Lower leg skin (tissue), 4 donors: ENCODE results near the gene CAPG. TPM values are rescaled to one million over a fixed set of nuclear protein-coding genes. Genes with fewer than 3 reads are reported as not detected.

Experiments used
- DNase-seq, 2 donors: peaks; one replicate each; pipeline ENCODE4 v3.0.0-alpha.2; 2019; ENCODE audit warnings: low spot score in 2 of 2
- H3K4me3 ChIP-seq: fragments of 200-600 bp; sonication (generic); 2 replicates; pipeline ENCODE4 v1.5.1; 2017; ENCODE audit warnings: mild to moderate bottlenecking, low read depth; ENCODE audit not compliant: poor library complexity, severe bottlenecking
- CTCF ChIP-seq, 3 donors: fragments of 450-650 bp; IDR thresholded peaks; one replicate each; pipeline ENCODE4 v1.5.1; 2016; ENCODE audit warnings: antibody characterized with exemption in 3 of 3, mild to moderate bottlenecking in 3 of 3, moderate library complexity in 2 of 3
- POLR2A ChIP-seq, 2 donors: fragments of 450-650 bp; IDR thresholded peaks; one replicate each; pipeline ENCODE4 v1.6.1; 2016 to 2017; ENCODE audit warnings: antibody characterized with exemption in 2 of 2, mild to moderate bottlenecking in 1 of 2, moderate library complexity in 1 of 2
- WGBS, 2 donors: methylation state at CpG; one replicate each; pipeline ENCODE4 v1.1.5; 2018; 5-methylcytosine and 5-hydroxymethylcytosine counted together
- intact Hi-C: fragments of 100-400 bp; cut with DNase I; formaldehyde crosslinking; loops from one replicate; pipeline ENCODE4 v1.15.0; 2023; ENCODE audit warnings: low total_unique reads
- total RNA-seq, 4 donors: library from RNA; depleted of rRNA; stranded (reverse); fragments of >200 nt; gene quantifications; one replicate each; pipeline ENCODE4 v1.1.0, GENCODE V29; 2016

Gene CAPG
- total RNA-seq, 4 donors from 2014 or later, result 177 to 272 (median 232) TPM

- intact Hi-C loops, result no loop called here
- H3K4me3 ChIP-seq, result no peak overlapping the region
- DNase-seq, result no peak
- 81 to 93% methylated on average over 1 of the region's 1 CpG for WGBS, 2 donors
- TF ChIP-seq POLR2A (IDR thresholded peaks at IDR 0.05) (no peak), CTCF (IDR thresholded peaks at IDR 0.05) (no peak)
These were observed 45.5 kb upstream of the CAPG start for GRCh38 chr2:85455552-85456090.

- intact Hi-C loops, result no loop called here
- WGBS, 2 donors, result 88 to 89% methylated on average over 7 of the region's 7 CpGs
- H3K4me3 ChIP-seq, result no peak overlapping the region
- no peak for DNase-seq
- no peak for TF ChIP-seq CTCF (IDR thresholded peaks at IDR 0.05)
- TF ChIP-seq POLR2A (IDR thresholded peaks at IDR 0.05), result no peak
These were observed 43.4 kb upstream of the CAPG start for GRCh38 chr2:85453571-85453970.

- no peak for DNase-seq
- intact Hi-C loops, result no loop called here
- H3K4me3 ChIP-seq, result no peak overlapping the region
- no peak for TF ChIP-seq CTCF (IDR thresholded peaks at IDR 0.05)
- no peak for TF ChIP-seq POLR2A (IDR thresholded peaks at IDR 0.05)
- WGBS, 2 donors, result 80 to 94% methylated on average over 1 of the region's 1 CpG
These were observed 42.1 kb upstream of the CAPG start for GRCh38 chr2:85452237-85452636.

GRCh38 chr2:85449214-85449588 is 39.0 kb upstream of the CAPG start:
- WGBS, 2 donors, result 89 to 90% methylated on average over 7 of the region's 7 CpGs
- DNase-seq, result no peak
- TF ChIP-seq CTCF (IDR thresholded peaks at IDR 0.05) (no peak), POLR2A (IDR thresholded peaks at IDR 0.05) (no peak)
- intact Hi-C loops, result no loop called here
- no peak overlapping the region for H3K4me3 ChIP-seq

- no peak for DNase-seq
- intact Hi-C loops, result no loop called here
- TF ChIP-seq CTCF (IDR thresholded peaks at IDR 0.05) (no peak), POLR2A (IDR thresholded peaks at IDR 0.05) (no peak)
- WGBS, 2 donors, result 92 to 95% methylated on average over 8 of the region's 8 CpGs
- no peak overlapping the region for H3K4me3 ChIP-seq
These were observed 38.5 kb upstream of the CAPG start for GRCh38 chr2:85448461-85449213.

- H3K4me3 ChIP-seq, result no peak overlapping the region
- no peak for DNase-seq
- intact Hi-C loops, result no loop called here
- TF ChIP-seq CTCF (IDR thresholded peaks at IDR 0.05) (no peak), POLR2A (IDR thresholded peaks at IDR 0.05) (no peak)
- 74 to 78% methylated on average over 4 to 6 of the region's 8 CpGs for WGBS, 2 donors
These were observed 37.0 kb upstream of the CAPG start for GRCh38 chr2:85447222-85447585.
